T-helper 9 cell (primary cell): Measurements from ENCODE around the gene OR4Q3.
"Not testable (repeated sequence)": the region's sequence is repeated elsewhere in the genome, so short reads cannot be mapped to it uniquely, and the experiment has no call there.

Experiments
- DNase-seq: peaks from one replicate; pipeline ENCODE4 v3.0.0-alpha.2; 2020
- total RNA-seq, 2 donors: gene quantifications; one replicate each; lab custom pipeline; 2026; lab: John Stamatoyannopoulos, UW

Gene OR4Q3
- total RNA-seq = 0 to 0.07 reads per million in 2 donors

- no peak for DNase-seq
Measured at GRCh38 chr14:19743256-19743655, at the start of gene OR4Q3. OR4Q3 (plus strand) TSS chr14:19743571.

GRCh38 chr14:19729359-19729758 lies 14.0 kb upstream of the OR4Q3 start:
- no peak for DNase-seq

- DNase-seq = no peak
Measured at GRCh38 chr14:19729763-19730162, 13.6 kb upstream of the OR4Q3 start.

GRCh38 chr14:19733893-19734292 lies 9.5 kb upstream of the OR4Q3 start:
- DNase-seq = not testable (repeated sequence)

- DNase-seq = not testable (repeated sequence)
Measured at GRCh38 chr14:19752316-19752715, 8.9 kb downstream of the OR4Q3 start.

GRCh38 chr14:19754172-19754571 lies 10.8 kb downstream of the OR4Q3 start:
- no peak for DNase-seq

- DNase-seq = not testable (repeated sequence)
Measured at GRCh38 chr14:19771491-19771890, 28.1 kb downstream of the OR4Q3 start.

GRCh38 chr14:19771895-19772430 lies 28.6 kb downstream of the OR4Q3 start:
- no peak for DNase-seq

- not testable (repeated sequence) for DNase-seq
Measured at GRCh38 chr14:19772454-19772853, 29.1 kb downstream of the OR4Q3 start.

- DNase-seq = not testable (repeated sequence)
Measured at GRCh38 chr14:19773204-19773603, 29.8 kb downstream of the OR4Q3 start, which contains the start of gene OR4M1. OR4M1 (plus strand) TSS chr14:19773504; CDS start chr14:19780323, 6,819 bp downstream.

- no peak for DNase-seq
Measured at GRCh38 chr14:19775587-19775986, 32.2 kb downstream of the OR4Q3 start.

- not testable (repeated sequence) for DNase-seq
Measured at GRCh38 chr14:19785848-19786247, 42.5 kb downstream of the OR4Q3 start.

- DNase-seq = not testable (repeated sequence)
Measured at GRCh38 chr14:19787318-19787717, 43.9 kb downstream of the OR4Q3 start.

- not testable (repeated sequence) for DNase-seq
Measured at GRCh38 chr14:19788150-19788549, 44.8 kb downstream of the OR4Q3 start.

- DNase-seq = not testable (repeated sequence)
Measured at GRCh38 chr14:19796520-19797108, 53.2 kb downstream of the OR4Q3 start.
